ENCODE results near the gene TMEM88. TPM values are rescaled to one million over a fixed set of nuclear protein-coding genes. Genes with fewer than 3 reads are reported as not detected.

TMEM88 gene
- total and polyA plus RNA-seq, 3 donors from 2014 or later = 4.6 to 7.4 (median 6.8) TPM

DNA sequence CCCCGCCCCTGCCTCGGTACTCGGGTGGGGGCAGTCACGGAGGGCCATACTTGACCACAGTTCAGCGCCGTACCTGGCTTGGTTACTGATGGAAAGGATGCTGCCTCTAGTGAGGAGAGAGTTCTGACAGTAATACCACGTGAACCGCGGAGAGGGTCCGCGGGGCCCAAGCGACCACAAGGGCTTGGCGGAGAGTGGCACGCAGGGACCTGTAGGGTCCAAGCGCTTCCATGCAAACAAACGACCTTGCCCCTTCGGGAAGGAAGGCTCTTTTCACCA, 11.7 kb upstream of the TMEM88 start:
- DNase-seq = no peak
- TF ChIP-seq POLR2A (IDR thresholded peaks at IDR 0.05) = no peak
- TF ChIP-seq, protein P1, sequence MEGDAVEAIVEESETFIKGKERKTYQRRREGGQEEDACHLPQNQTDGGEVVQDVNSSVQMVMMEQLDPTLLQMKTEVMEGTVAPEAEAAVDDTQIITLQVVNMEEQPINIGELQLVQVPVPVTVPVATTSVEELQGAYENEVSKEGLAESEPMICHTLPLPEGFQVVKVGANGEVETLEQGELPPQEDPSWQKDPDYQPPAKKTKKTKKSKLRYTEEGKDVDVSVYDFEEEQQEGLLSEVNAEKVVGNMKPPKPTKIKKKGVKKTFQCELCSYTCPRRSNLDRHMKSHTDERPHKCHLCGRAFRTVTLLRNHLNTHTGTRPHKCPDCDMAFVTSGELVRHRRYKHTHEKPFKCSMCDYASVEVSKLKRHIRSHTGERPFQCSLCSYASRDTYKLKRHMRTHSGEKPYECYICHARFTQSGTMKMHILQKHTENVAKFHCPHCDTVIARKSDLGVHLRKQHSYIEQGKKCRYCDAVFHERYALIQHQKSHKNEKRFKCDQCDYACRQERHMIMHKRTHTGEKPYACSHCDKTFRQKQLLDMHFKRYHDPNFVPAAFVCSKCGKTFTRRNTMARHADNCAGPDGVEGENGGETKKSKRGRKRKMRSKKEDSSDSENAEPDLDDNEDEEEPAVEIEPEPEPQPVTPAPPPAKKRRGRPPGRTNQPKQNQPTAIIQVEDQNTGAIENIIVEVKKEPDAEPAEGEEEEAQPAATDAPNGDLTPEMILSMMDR (IDR thresholded peaks at IDR 0.05) = no peak
- WGBS, 2 donors = 0 to 2% methylated on average over 11 to 17 of the region's 17 CpGs
- H3K27ac ChIP-seq = peak overlapping the region; percentile 97
- H3K4me1 ChIP-seq = peaks cover 41% of the 10 kb centered on the region
- intact Hi-C loops (cut with DNase I; ENCODE audit: low total_unique reads) = loop anchor here (5.0 kb wide), 1 partner anchor 309 kb away; the partner anchor contains the start of gene PER1
- no peaks in the 10 kb centered on the region for H3K36me3 ChIP-seq (ENCODE audit: low read depth, missing control alignments)
- H3K27me3 ChIP-seq = no peaks in the 10 kb centered on the region
- H3K9me3 ChIP-seq = no peaks in the 10 kb centered on the region
- H3K4me3 ChIP-seq = peak overlapping the region; percentile 77 to 97

DNA sequence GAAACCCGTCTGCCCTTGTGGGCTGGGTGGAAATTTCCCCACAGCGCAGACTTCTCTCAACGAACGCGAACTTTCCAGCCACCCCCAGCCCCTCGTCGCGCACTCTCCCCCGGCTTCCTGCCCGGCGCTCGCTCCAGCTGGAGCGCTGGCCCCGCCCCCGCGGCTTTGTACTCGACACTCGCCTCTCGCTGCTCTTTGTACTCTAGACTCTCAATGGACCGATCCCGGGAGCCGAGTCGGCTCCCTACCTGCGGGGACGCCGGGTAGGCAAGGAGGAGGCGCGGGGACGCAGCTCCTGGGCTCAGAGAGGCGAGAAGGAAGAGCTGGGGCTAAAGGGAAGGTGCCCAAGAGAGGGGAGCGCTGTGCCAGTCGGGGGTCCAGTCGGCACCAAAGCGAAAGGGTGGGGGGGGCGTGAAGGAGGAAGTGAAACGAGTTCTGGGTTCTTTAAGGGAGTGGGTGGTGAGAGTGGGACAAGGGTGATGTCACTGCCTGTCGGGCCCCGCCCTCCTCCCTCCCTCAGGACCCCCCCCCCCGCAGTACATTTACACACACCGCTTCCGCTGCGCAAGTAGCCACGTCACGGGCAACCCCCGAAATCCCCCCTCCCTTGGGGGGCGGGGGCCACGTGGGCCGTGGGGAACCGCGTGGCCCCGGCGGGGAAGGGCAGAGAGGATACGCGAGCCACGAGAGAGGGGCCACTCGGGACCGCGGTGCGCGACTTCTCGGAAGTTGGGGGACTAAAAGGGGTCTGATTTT, 11.2 kb upstream of the TMEM88 start:
- H3K4me3 ChIP-seq = peak overlapping the region; percentile 77 to 97
- no peaks in the 10 kb centered on the region for H3K36me3 ChIP-seq (ENCODE audit: low read depth, missing control alignments)
- H3K4me1 ChIP-seq = peaks cover 37% of the 10 kb centered on the region
- intact Hi-C loops (cut with DNase I; ENCODE audit: low total_unique reads) = loop anchor here (5.0 kb wide), 1 partner anchor 309 kb away; the partner anchor contains the start of gene PER1
- 0 to 2% methylated on average over 31 to 57 of the region's 61 CpGs for WGBS, 2 donors
- peak; percentile 87 for DNase-seq
- peak overlapping the region; percentile 97 for H3K27ac ChIP-seq
- H3K9me3 ChIP-seq = no peaks in the 10 kb centered on the region
- TF ChIP-seq, protein P1 (IDR thresholded peaks at IDR 0.05) = no peak
- TF ChIP-seq POLR2A (IDR thresholded peaks at IDR 0.05) = no peak
- no peaks in the 10 kb centered on the region for H3K27me3 ChIP-seq

DNA sequence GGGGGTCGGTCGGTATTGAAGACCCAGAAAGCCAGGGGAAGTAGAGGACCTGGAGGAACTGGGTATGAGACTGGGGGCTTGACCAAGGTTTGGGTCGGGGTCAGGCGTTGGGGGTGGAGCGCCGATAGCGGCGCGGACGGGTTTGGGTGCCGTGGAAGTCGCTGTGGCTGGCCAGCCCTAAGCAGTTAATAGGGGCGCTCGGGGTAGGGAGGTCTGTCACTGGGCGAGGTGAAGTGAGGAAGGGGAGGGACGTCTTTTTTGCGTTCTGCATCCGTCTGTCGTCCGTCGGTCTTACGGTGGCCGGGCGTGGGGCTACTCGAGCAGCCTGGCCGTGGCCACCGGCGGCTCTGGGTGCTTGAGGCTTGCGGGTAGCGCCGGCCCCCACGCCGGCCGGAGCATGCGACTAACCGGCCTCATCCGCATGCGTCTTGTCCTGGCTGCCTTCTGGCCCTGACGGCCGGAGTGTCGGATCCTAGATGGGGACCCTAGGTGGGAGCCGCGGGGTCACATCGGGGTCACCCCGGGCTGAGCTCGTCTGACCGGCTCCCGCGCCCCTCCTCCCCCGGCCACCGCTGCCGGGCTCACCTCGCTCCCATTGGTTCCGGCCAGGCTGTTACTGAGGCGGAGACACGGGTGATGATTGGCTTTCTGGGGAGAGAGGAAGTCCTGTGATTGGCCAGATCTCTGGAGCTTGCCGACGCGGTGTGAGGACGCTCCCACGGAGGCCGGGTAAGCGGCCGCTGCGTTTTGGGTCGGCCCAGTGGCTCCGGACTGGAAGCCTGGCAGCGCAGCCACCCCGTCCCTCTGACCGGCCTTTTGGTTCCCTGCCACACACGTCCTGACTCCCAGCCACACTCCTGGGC, 10.3 kb upstream of the TMEM88 start:
- Histone ChIP-seq H3K36me3 (ENCODE audit: low read depth, missing control alignments) (no peaks in the 10 kb centered on the region), H3K27me3 (no peaks in the 10 kb centered on the region), H3K27ac (peak overlapping the region; percentile 97), H3K4me3 (peak overlapping the region; percentile 77 to 97), H3K9me3 (no peaks in the 10 kb centered on the region), H3K4me1 (peaks cover 29% of the 10 kb centered on the region)
- peak; percentile 31 for TF ChIP-seq POLR2A (IDR thresholded peaks at IDR 0.05)
- TF ChIP-seq, protein P1 (IDR thresholded peaks at IDR 0.05) = no peak
- WGBS, 2 donors = 0 to 1% methylated on average over 24 to 45 of the region's 71 CpGs
- DNase-seq = peak; percentile 97
- intact Hi-C loops (cut with DNase I; ENCODE audit: low total_unique reads) = loop anchor here (5.0 kb wide), 1 partner anchor 308 kb away; the partner anchor contains the start of gene PER1

DNA sequence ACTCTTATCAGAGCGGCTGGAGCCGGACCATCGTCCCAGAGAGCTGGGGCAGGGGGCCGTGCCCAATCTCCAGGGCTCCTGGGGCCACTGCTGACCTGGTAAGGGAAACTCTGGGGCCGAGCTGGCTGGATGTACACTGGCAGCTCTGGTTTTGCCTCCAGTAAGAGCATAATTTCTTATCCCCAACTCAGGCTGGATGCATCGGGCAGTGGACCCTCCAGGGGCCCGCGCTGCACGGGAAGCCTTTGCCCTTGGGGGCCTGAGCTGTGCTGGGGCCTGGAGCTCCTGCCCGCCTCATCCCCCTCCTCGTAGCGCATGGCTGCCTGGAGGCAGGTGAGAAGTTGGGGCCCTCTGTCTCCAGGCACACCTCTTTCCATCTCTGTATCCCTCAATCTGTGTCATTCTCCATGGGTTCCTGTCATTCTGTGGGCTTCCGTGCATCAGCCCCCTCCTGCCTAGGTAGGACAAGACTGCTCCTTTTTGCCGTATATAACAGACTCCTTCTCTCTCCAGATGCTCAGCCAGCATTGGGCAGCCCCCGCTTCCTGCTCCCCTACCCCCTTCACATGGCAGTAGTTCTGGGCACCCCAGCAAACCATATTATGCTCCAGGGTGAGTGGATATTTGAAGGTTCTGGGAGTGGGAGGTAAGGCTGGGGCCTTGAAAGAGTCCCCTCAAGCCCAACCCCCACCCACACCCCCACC, 9.4 kb upstream of the TMEM88 start:
- Histone ChIP-seq H3K27ac (peak overlapping the region; percentile 18 to 97), H3K9me3 (no peaks in the 10 kb centered on the region), H3K4me3 (peak overlapping the region; percentile 77 to 97), H3K36me3 (ENCODE audit: low read depth, missing control alignments) (no peaks in the 10 kb centered on the region), H3K4me1 (peaks cover 19% of the 10 kb centered on the region), H3K27me3 (no peaks in the 10 kb centered on the region)
- DNase-seq = no peak
- TF ChIP-seq, protein P1 (IDR thresholded peaks at IDR 0.05) = no peak
- TF ChIP-seq POLR2A (IDR thresholded peaks at IDR 0.05) = no peak
- whole genome bisulfite sequencing, 2 donors = 37 to 45% methylated on average over 8 to 15 of the region's 15 CpGs
- intact Hi-C loops (cut with DNase I; ENCODE audit: low total_unique reads) = no loop called here

Data from testis (tissue), 3 donors.